Measurements from ENCODE around the gene MRPS27. TPM values are rescaled to one million over a fixed set of nuclear protein-coding genes. Genes with fewer than 3 reads are reported as not detected.

MRPS27 gene
- total RNA-seq, 4 donors from 2014 or later, result 48.7 to 63.7 (median 51.9) TPM

DNA sequence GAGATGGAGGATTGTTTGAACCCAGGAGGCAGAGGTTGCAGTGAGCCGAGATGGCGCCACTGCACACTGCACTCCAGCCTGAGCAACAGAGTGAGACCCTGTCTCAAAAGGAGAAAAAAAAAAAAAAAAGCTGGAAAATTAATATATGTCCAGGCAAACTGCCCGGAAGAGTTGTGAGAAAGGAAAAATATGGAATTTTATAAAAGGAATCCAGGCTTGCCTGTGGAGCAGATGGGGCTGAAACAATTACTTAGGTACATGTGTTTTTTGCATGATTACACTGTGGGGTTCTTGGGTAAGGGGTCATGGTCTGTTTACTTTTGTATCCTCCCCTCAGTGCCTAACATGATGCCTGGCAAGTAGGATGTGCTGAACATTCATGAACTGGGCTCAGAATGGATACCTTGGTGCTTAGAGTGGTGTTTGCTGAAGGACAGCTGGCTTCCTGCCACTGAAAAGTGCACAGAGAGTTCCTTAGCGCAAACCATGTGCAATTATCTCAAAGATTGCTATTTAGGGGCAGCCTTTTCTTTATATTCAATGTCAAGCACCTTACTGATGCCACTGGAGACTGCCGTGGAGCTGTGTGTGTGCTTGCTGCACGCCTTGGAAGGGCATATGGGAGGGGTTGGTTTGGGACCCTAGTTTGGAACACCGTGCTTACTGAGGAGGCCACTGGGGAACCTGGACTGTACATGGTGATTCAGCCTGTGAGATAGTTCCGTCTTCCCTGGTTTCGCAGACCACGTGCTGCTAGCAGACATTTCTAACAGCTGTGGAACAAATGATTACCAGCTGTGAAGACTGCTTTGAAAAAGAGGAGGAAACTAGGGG, 134.3 kb downstream of the MRPS27 start:
- 74% methylated on average over 10 of the region's 10 CpGs for WGBS
- Histone ChIP-seq H3K27ac (peak overlapping the region; percentile 77), H3K4me3 (no peak overlapping the region), H3K36me3 (peaks cover 8% of the 10 kb centered on the region), H3K9me3 (no peaks in the 10 kb centered on the region), H3K27me3 (no peaks in the 10 kb centered on the region), H3K4me1 (peaks cover 37% of the 10 kb centered on the region)
- DNase-seq (ENCODE audit: low spot score in 2 of 2), result no peak
- TF ChIP-seq POLR2A (IDR thresholded peaks at IDR 0.05), result no peak
- no peak for TF ChIP-seq EP300 (IDR thresholded peaks at IDR 0.05)
- TF ChIP-seq POLR2AphosphoS5 (IDR thresholded peaks at IDR 0.05), result no peak
- TF ChIP-seq CTCF (IDR thresholded peaks at IDR 0.05), result no peak

DNA sequence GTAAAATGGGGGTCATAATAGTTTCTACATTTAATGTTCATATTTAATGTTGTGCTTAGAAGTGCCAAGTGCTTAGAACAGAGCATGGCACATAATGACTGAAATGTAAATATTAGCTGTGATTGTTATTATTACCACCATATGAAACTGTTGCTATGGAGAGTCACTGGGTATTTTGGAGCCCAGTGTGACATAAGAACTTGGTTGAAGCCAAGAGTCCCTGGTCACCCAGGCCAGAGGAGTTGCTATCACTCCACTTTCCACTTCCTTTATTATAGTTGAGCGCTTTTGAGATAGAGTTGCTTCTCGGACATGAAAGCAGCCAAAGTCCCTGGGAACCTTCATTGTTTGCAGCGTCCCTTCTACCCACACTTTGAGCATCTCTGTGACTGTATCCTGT, 135.6 kb downstream of the MRPS27 start:
- 96% methylated on average over 3 of the region's 3 CpGs for WGBS
- H3K27ac ChIP-seq, result no peak overlapping the region
- no peak overlapping the region for H3K4me3 ChIP-seq
- TF ChIP-seq EP300 (IDR thresholded peaks at IDR 0.05) (no peak), CTCF (IDR thresholded peaks at IDR 0.05) (no peak), POLR2A (IDR thresholded peaks at IDR 0.05) (no peak), POLR2AphosphoS5 (IDR thresholded peaks at IDR 0.05) (no peak)
- H3K27me3 ChIP-seq, result no peaks in the 10 kb centered on the region
- peaks cover 8% of the 10 kb centered on the region for H3K36me3 ChIP-seq
- no peaks in the 10 kb centered on the region for H3K9me3 ChIP-seq
- no peak for DNase-seq (ENCODE audit: low spot score in 2 of 2)
- H3K4me1 ChIP-seq, result peaks cover 45% of the 10 kb centered on the region

GRCh38 chr5:72183101-72183520, 136.9 kb downstream of the MRPS27 start:
- Histone ChIP-seq H3K27me3 (no peaks in the 10 kb centered on the region), H3K36me3 (peaks cover 8% of the 10 kb centered on the region), H3K27ac (no peak overlapping the region), H3K4me1 (peaks cover 45% of the 10 kb centered on the region), H3K4me3 (no peak overlapping the region), H3K9me3 (no peaks in the 10 kb centered on the region)
- no peak for TF ChIP-seq POLR2A (IDR thresholded peaks at IDR 0.05)
- no peak for TF ChIP-seq POLR2AphosphoS5 (IDR thresholded peaks at IDR 0.05)
- TF ChIP-seq CTCF (IDR thresholded peaks at IDR 0.05), result no peak
- no peak for TF ChIP-seq EP300 (IDR thresholded peaks at IDR 0.05)
- no peak for DNase-seq (ENCODE audit: low spot score in 2 of 2)
- 84% methylated on average over 7 of the region's 7 CpGs for WGBS

DNA sequence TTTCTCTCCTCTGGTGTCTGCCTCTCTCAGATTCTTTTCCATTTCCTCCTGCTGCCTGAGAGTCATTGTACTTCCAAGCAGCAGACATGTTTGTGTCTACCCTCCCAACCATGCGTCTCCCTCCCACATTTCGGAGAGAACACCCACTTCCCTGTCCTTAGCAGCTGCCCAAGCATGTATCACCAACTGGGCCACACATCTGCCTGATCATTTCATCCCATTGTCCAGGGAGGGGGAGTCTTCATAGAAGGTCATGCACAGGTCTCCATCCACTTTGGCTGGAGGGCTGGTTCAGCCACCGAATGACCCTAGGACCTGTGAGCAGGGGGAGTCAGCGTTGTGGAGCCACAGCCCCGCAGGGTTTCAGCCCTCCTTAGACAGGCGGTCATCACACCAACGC, 137.4 kb downstream of the MRPS27 start:
- no peak overlapping the region for H3K4me3 ChIP-seq
- H3K27ac ChIP-seq, result no peak overlapping the region
- 90% methylated on average over 7 of the region's 7 CpGs for WGBS
- TF ChIP-seq POLR2A (IDR thresholded peaks at IDR 0.05), result no peak
- no peak for TF ChIP-seq CTCF (IDR thresholded peaks at IDR 0.05)
- no peak for TF ChIP-seq EP300 (IDR thresholded peaks at IDR 0.05)
- TF ChIP-seq POLR2AphosphoS5 (IDR thresholded peaks at IDR 0.05), result no peak
- H3K4me1 ChIP-seq, result peaks cover 41% of the 10 kb centered on the region
- H3K36me3 ChIP-seq, result peaks cover 8% of the 10 kb centered on the region
- H3K27me3 ChIP-seq, result no peaks in the 10 kb centered on the region
- DNase-seq (ENCODE audit: low spot score in 2 of 2), result no peak
- H3K9me3 ChIP-seq, result no peaks in the 10 kb centered on the region

- Histone ChIP-seq H3K4me1 (peaks cover 23% of the 10 kb centered on the region), H3K9me3 (no peaks in the 10 kb centered on the region), H3K36me3 (peaks cover 8% of the 10 kb centered on the region), H3K4me3 (no peak overlapping the region), H3K27ac (no peak overlapping the region), H3K27me3 (no peaks in the 10 kb centered on the region)
- no peak for DNase-seq (ENCODE audit: low spot score in 2 of 2)
- TF ChIP-seq CTCF (IDR thresholded peaks at IDR 0.05) (no peak), EP300 (IDR thresholded peaks at IDR 0.05) (no peak), POLR2A (IDR thresholded peaks at IDR 0.05) (no peak), POLR2AphosphoS5 (IDR thresholded peaks at IDR 0.05) (no peak)
- WGBS, result 58% methylated on average over 4 of the region's 4 CpGs
These were observed 139.1 kb downstream of the MRPS27 start for GRCh38 chr5:72180925-72181324.
